ENCODE data around the gene APOBEC3A. TPM values are rescaled to one million over a fixed set of nuclear protein-coding genes. Genes with fewer than 3 reads are reported as not detected.

APOBEC3A gene
- total and polyA plus RNA-seq, 2 of the 4 experiments (the other 2 are of a cell fraction): not detected

DNA sequence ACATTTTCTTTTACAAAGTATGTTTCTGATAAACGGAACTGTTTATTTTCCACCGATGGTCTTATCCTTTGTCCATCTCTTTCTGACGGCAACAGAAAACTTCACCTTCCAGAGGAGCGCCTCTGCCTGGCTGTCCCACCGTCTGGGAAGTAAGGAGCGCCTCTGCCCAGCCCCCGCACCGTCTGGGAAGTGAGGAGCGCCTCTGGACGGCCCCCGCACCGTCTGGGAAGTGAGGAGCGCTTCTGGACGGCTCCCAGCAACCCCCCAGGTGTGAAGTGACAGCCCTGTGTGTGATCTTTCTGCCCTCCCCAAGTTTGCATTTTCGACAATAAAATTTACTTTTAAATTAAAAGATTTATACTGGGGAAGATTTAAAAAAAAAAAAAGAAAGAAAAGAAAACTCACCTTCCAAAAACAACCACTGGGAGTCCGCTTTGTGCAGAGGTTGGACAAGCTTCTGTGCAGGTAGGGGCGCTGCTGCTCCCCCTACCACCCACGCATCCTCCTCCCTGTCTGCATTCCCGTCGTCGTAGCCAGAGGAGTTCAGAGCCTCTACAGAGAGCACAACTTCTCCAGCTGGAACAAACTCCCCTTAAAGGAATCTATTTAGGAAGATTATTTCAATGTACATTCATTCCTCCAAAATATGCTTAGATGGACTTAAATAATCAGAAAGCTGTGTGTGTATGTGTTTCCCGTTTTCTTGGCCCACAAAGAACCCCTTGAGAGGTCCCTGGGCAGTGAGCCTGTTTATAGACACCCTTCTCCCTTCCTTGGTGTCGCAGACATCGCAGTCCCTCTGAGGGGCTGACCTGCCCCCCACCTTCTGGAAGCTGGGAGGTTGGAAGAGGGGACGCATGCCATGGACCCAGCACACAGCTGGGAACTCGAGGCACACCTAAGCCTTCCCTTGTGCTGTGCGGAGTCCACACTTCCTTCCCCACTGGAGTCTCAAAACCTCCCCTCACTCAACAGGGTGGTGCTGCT is 23.9 kb downstream of the APOBEC3A start:
- in situ Hi-C loops (cut with MboI; ENCODE audit: low sequenced_read_pairs) (no loop called here), dilution Hi-C loops (cut with HindIII; ENCODE audit: low sequenced_read_pairs, unreplicated experiment) (no loop called here), intact Hi-C loops (cut with micrococcal nuclease) (loop anchor here (5.0 kb wide), 1 partner anchor 109 kb away; the partner anchor contains the start of gene CBX6)
- Histone ChIP-seq H2BK15ac (ENCODE audit: low read depth, low read length) (no peak overlapping the region), H3K79me1 (ENCODE audit: low read depth in 1 of 2, low read length in 2 of 2) (peaks cover 4 to 10% of the 10 kb centered on the region in 2 experiments; a peak in 2 of 4 replicates), H3K9me3 (ENCODE audit: control insufficient read depth, insufficient read depth, low read length) (no peaks in the 10 kb centered on the region; the same call in 1 of the 2 replicates), H3K9me1 (ENCODE audit: insufficient read depth, low read length) (no peaks in the 10 kb centered on the region), H3K27ac (ENCODE audit: insufficient read depth, low read length) (0 out of 2 replicates have a peak overlapping the region, but pooled peaks have one; percentile 6), H3K4me2 (ENCODE audit: low read depth, low read length) (peak overlapping the region; percentile 54), H2AK9ac (replicated peaks; ENCODE audit: low read depth, low read length, poor library complexity) (peak overlapping the region; percentile 7), H4K91ac (ENCODE audit: insufficient read depth, low read depth, low read length) (0 out of 2 replicates have a peak overlapping the region, but pooled peaks have one; percentile 38), H3K4ac (ENCODE audit: low read depth, low read length) (peak overlapping the region; percentile 64), H2AFZ (replicated peaks; ENCODE audit: low read length, poor library complexity) (peak overlapping the region; percentile 79), H3K18ac (ENCODE audit: low read depth, low read length) (no peak overlapping the region), H3K23ac (ENCODE audit: low read depth, low read length) (0 out of 2 replicates have a peak overlapping the region, but pooled peaks have one; percentile 7), H3K4me3 (ENCODE audit: insufficient read depth, low read depth, low read length) (no peak overlapping the region), H2BK20ac (ENCODE audit: low read depth, low read length) (peak overlapping the region; percentile 54; the same call in 1 of the 2 replicates), H2BK5ac (ENCODE audit: low read depth, low read length, poor library complexity, severe bottlenecking) (no peak overlapping the region), H2BK120ac (ENCODE audit: low read depth, low read length) (peak overlapping the region; percentile 71; the same call in 1 of the 2 replicates), H4K5ac (ENCODE audit: low read depth, low read length) (no peak overlapping the region; the same call in none of the 2 replicates), H3K14ac (replicated peaks; ENCODE audit: low read depth, low read length) (peak overlapping the region; percentile 88), H3K27me3 (ENCODE audit: control insufficient read depth, insufficient read depth, low read length) (no peaks in the 10 kb centered on the region), H4K8ac (ENCODE audit: low read depth in 2 of 2, low read length in 2 of 2) (peak overlapping the region; percentile 16 to 70; a peak in 2 of 4 replicates), H2AK5ac (ENCODE audit: low read depth, low read length) (peak overlapping the region; percentile 48; the same call in 1 of the 2 replicates), H3K56ac (ENCODE audit: extremely low read depth, insufficient read depth, low read length) (no peak overlapping the region), H3K36me3 (ENCODE audit: control insufficient read depth, insufficient read depth, low read length) (no peaks in the 10 kb centered on the region; the same call in 1 of the 2 replicates), H3K9ac (ENCODE audit: low read depth, low read length) (no peak overlapping the region), H4K20me1 (ENCODE audit: insufficient read depth, low read length) (no peaks in the 10 kb centered on the region), H3K4me1 (ENCODE audit: control insufficient read depth, insufficient read depth, low read length) (peaks cover 8% of the 10 kb centered on the region)
- TF ChIP-seq, protein P1, sequence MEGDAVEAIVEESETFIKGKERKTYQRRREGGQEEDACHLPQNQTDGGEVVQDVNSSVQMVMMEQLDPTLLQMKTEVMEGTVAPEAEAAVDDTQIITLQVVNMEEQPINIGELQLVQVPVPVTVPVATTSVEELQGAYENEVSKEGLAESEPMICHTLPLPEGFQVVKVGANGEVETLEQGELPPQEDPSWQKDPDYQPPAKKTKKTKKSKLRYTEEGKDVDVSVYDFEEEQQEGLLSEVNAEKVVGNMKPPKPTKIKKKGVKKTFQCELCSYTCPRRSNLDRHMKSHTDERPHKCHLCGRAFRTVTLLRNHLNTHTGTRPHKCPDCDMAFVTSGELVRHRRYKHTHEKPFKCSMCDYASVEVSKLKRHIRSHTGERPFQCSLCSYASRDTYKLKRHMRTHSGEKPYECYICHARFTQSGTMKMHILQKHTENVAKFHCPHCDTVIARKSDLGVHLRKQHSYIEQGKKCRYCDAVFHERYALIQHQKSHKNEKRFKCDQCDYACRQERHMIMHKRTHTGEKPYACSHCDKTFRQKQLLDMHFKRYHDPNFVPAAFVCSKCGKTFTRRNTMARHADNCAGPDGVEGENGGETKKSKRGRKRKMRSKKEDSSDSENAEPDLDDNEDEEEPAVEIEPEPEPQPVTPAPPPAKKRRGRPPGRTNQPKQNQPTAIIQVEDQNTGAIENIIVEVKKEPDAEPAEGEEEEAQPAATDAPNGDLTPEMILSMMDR (conservative IDR thresholded peaks at IDR 0.05; ENCODE audit: low read depth, low read length): 0 out of 2 replicates have a peak, but pooled peaks have one; percentile 37
- TF ChIP-seq, protein P2, sequence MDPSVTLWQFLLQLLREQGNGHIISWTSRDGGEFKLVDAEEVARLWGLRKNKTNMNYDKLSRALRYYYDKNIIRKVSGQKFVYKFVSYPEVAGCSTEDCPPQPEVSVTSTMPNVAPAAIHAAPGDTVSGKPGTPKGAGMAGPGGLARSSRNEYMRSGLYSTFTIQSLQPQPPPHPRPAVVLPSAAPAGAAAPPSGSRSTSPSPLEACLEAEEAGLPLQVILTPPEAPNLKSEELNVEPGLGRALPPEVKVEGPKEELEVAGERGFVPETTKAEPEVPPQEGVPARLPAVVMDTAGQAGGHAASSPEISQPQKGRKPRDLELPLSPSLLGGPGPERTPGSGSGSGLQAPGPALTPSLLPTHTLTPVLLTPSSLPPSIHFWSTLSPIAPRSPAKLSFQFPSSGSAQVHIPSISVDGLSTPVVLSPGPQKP (IDR thresholded peaks at IDR 0.05; ENCODE audit: borderline replicate concordance, low read depth, low read length): no peak
- BruUV-seq (replicated peaks): no TSS peak
- 11% methylated on average over 3 of the region's 27 CpGs; no CpG with 5 or more reads in 1 of the 2 experiments for WGBS, 2 experiments (ENCODE audit: extremely low coverage in 2 of 2, insufficient read length in 1 of 2)
- ATAC-seq (ENCODE audit: low read depth): no peak
- ChIA-PET CTCF (interaction anchor here (0.8 to 1.0 kb wide), 2 partner anchors 8 to 22 kb away, joined by 4 to 6 read pairs; no protein-coding TSS in a partner anchor), POLR2A (ENCODE audit: unreplicated experiment) (no interaction called here)
- DNase-seq: peak; percentile 31
